Lower leg skin (tissue), 3 donors: ENCODE results near the gene TAF1A.

ENCODE experiments used
- POLR2A ChIP-seq, 2 donors: fragments of 450-650 bp; IDR thresholded peaks; one replicate each; pipeline ENCODE4 v1.6.1; 2016 to 2017; ENCODE audit warnings: antibody characterized with exemption in 2 of 2, mild to moderate bottlenecking in 1 of 2, moderate library complexity in 1 of 2
- TF ChIP-seq, protein P1 (sequence below), 3 donors: fragments of 450-650 bp; IDR thresholded peaks; one replicate each; pipeline ENCODE4 v1.5.1; 2016; ENCODE audit warnings: antibody characterized with exemption in 3 of 3, mild to moderate bottlenecking in 3 of 3, moderate library complexity in 2 of 3

DNA sequence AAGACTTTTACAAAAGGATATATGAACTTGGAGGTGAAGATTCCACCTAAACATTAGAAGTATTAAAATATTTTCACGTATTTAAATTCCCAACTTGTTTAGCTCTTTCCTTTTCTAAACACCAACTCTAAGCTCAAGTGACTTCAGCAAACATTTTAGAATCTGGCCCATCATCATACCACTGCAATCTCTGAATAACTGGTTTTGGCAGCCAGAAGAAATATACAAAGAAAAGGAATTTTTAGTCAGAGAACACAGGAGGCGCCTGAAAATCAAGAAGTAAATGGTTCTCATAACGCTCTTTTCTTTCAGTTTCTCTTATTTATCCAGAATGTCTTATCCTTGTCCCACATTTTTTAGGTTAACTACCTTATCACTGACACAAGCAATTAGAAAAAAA lies 10.4 kb downstream of the TAF1A start:
- TF ChIP-seq, protein P1, sequence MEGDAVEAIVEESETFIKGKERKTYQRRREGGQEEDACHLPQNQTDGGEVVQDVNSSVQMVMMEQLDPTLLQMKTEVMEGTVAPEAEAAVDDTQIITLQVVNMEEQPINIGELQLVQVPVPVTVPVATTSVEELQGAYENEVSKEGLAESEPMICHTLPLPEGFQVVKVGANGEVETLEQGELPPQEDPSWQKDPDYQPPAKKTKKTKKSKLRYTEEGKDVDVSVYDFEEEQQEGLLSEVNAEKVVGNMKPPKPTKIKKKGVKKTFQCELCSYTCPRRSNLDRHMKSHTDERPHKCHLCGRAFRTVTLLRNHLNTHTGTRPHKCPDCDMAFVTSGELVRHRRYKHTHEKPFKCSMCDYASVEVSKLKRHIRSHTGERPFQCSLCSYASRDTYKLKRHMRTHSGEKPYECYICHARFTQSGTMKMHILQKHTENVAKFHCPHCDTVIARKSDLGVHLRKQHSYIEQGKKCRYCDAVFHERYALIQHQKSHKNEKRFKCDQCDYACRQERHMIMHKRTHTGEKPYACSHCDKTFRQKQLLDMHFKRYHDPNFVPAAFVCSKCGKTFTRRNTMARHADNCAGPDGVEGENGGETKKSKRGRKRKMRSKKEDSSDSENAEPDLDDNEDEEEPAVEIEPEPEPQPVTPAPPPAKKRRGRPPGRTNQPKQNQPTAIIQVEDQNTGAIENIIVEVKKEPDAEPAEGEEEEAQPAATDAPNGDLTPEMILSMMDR (IDR thresholded peaks at IDR 0.05): no peak
- no peak for TF ChIP-seq POLR2A (IDR thresholded peaks at IDR 0.05)
